Measurements from ENCODE around the gene RUVBL2. TPM values are rescaled to one million over a fixed set of nuclear protein-coding genes. Genes with fewer than 3 reads are reported as not detected.
A peak's percentile ranks its signal among the peaks of the same experiment; 100 is the strongest.

The RUVBL2 gene
- total and polyA plus RNA-seq, 10 donors: 32.0 to 58.4 (median 40.4) TPM

- Histone ChIP-seq H3K36me3 (peaks cover 3 to 50% (median 16%) of the 10 kb centered on the region in 6 donors), H3K4me1 (peaks cover 34 to 92% (median 72%) of the 10 kb centered on the region in 6 donors), H3K4me3 (peak overlapping the region in 3 of 8 donors; percentile 14 to 99 (median 24)), H3K27ac (peak overlapping the region; percentile 70 to 98 (median 96)), H3K9me3 (no peaks in the 10 kb centered on the region), H3K27me3 (replicated peaks in 1 of 7) (no peaks in the 10 kb centered on the region)
- intact Hi-C loops (cut with DNase I; ENCODE audit: low total_unique reads): loop anchor here (10.0 kb wide), 1 partner anchor 88 kb away; the partner anchor contains the start of gene PPP1R15A
- WGBS, 5 donors: 25 to 46% (median 30%) methylated on average over 6 to 7 of the region's 7 CpGs
- DNase-seq: no peak
- TF ChIP-seq POLR2AphosphoS5 (IDR thresholded peaks at IDR 0.05) (no peak), CTCF (IDR thresholded peaks at IDR 0.05 in 8 of 11, conservative IDR thresholded peaks at IDR 0.05 in 3 of 11) (no peak), POLR2A (IDR thresholded peaks at IDR 0.05) (no peak)
These were observed 30.9 kb upstream of the RUVBL2 start for GRCh38 chr19:48962849-48963165.

GRCh38 chr19:48963371-48964204 is 30.1 kb upstream of the RUVBL2 start:
- 6 to 11% (median 8%) methylated on average over 14 to 28 of the region's 28 CpGs for WGBS, 5 donors
- H3K36me3 ChIP-seq: peaks cover 3 to 50% (median 23%) of the 10 kb centered on the region in 6 donors
- intact Hi-C loops (cut with DNase I; ENCODE audit: low total_unique reads): loop anchor here (10.0 kb wide), 1 partner anchor 89 kb away; the partner anchor contains the start of gene PPP1R15A
- TF ChIP-seq POLR2A (IDR thresholded peaks at IDR 0.05) (no peak), POLR2AphosphoS5 (IDR thresholded peaks at IDR 0.05) (peak; percentile 86 to 91 (median 87))
- H3K4me1 ChIP-seq: peaks cover 35 to 92% (median 79%) of the 10 kb centered on the region in 6 donors
- H3K27ac ChIP-seq: peak overlapping the region; percentile 81 to 98 (median 97)
- no peaks in the 10 kb centered on the region for H3K27me3 ChIP-seq (replicated peaks in 1 of 7)
- H3K4me3 ChIP-seq: peak overlapping the region in 7 of 8 donors; percentile 20 to 99 (median 88)
- H3K9me3 ChIP-seq: no peaks in the 10 kb centered on the region
- peak; percentile 95 for DNase-seq

GRCh38 chr19:48964205-48965039 is 29.3 kb upstream of the RUVBL2 start:
- intact Hi-C loops (cut with DNase I; ENCODE audit: low total_unique reads): loop anchor here (10.0 kb wide), 1 partner anchor 90 kb away; the partner anchor contains the start of gene PPP1R15A
- Histone ChIP-seq H3K27ac (peak overlapping the region; percentile 81 to 98 (median 97)), H3K4me1 (peaks cover 35 to 91% (median 81%) of the 10 kb centered on the region in 6 donors), H3K27me3 (replicated peaks in 1 of 7) (no peaks in the 10 kb centered on the region), H3K4me3 (peak overlapping the region; percentile 74 to 99 (median 92)), H3K36me3 (peaks cover 3 to 57% (median 30%) of the 10 kb centered on the region in 6 donors), H3K9me3 (no peaks in the 10 kb centered on the region)
- no peak for DNase-seq
- 13 to 20% (median 17%) methylated on average over 19 of the region's 19 CpGs for WGBS, 5 donors
- TF ChIP-seq POLR2AphosphoS5 (IDR thresholded peaks at IDR 0.05) (no peak), CTCF (IDR thresholded peaks at IDR 0.05 in 8 of 11, conservative IDR thresholded peaks at IDR 0.05 in 3 of 11) (no peak), POLR2A (IDR thresholded peaks at IDR 0.05) (no peak)

- intact Hi-C loops (cut with DNase I; ENCODE audit: low total_unique reads): loop anchor here (10.0 kb wide), 1 partner anchor 90 kb away; the partner anchor contains the start of gene PPP1R15A
- peak within 1 kb of the TSS; percentile 74 to 99 (median 92) for H3K4me3 ChIP-seq
These were observed 28.5 kb upstream of the RUVBL2 start, which contains the start of gene FTL for GRCh38 chr19:48965040-48965805. Gene FTL, plus strand, starts transcription at chr19:48965309. Its CDS starts 199 bp downstream, at chr19:48965508.

More at GRCh38 chr19:48965040-48965805, 28.5 kb upstream of the RUVBL2 start, which contains the start of gene FTL:
- H3K36me3 ChIP-seq: peaks cover 3 to 62% (median 37%) of the 10 kb centered on the region in 6 donors
- 0 to 1% (median 0%) methylated on average over 30 to 52 of the region's 52 CpGs for WGBS, 5 donors
- H3K27ac ChIP-seq: peak within 1 kb of the TSS; percentile 81 to 98 (median 97)
- H3K9me3 ChIP-seq: no peaks in the 10 kb centered on the region
- peak; percentile 99 for DNase-seq
- H3K27me3 ChIP-seq (replicated peaks in 1 of 7): no peaks in the 10 kb centered on the region
- peaks cover 35 to 90% (median 75%) of the 10 kb centered on the region in 6 donors for H3K4me1 ChIP-seq
- TF ChIP-seq CTCF (IDR thresholded peaks at IDR 0.05 in 8 of 11, conservative IDR thresholded peaks at IDR 0.05 in 3 of 11) (peak in 3 of 11 experiments; percentile 9 to 17 (median 10)), POLR2AphosphoS5 (IDR thresholded peaks at IDR 0.05) (peak; percentile 100), POLR2A (IDR thresholded peaks at IDR 0.05) (peak; percentile 99 to 100 (median 99))
